Measurements from ENCODE around the gene PCDHA1.
"Not testable (repeated sequence)": the region's sequence is repeated elsewhere in the genome, so short reads cannot be mapped to it uniquely, and the experiment has no call there.

The PCDHA1 gene

GRCh38 chr5:140869555-140869886, 83.6 kb downstream of the PCDHA1 start:
- Histone ChIP-seq H4K20me1 (ENCODE audit: control insufficient read depth, insufficient read depth, low read depth, low read length) (no peaks in the 10 kb centered on the region), H3K4me2 (ENCODE audit: low read length) (no peak overlapping the region), H3F3A (ENCODE audit: control insufficient read depth, insufficient read depth) (no peaks in the 10 kb centered on the region), H3K4me3 (ENCODE audit: low read length) (no peak overlapping the region), H3K27me3 (ENCODE audit: control insufficient read depth, low read length) (0 out of 2 replicates have a peak, but pooled peaks cover 2% of the 10 kb centered on the region), H3K9me2 (replicated peaks; ENCODE audit: control insufficient read depth, low read length) (no peaks in the 10 kb centered on the region), H3K9me3 (ENCODE audit: control insufficient read depth, insufficient read depth, low read length) (no peaks in the 10 kb centered on the region), H3K4me1 (ENCODE audit: control insufficient read depth, low read length) (no peaks in the 10 kb centered on the region), H3K36me3 (ENCODE audit: control insufficient read depth, low read length) (no peaks in the 10 kb centered on the region), H3K27ac (ENCODE audit: low read depth, low read length) (no peak overlapping the region), H3K79me2 (ENCODE audit: control insufficient read depth, low read length) (no peaks in the 10 kb centered on the region)
- TF ChIP-seq CTCF (IDR thresholded peaks at IDR 0.05; ENCODE audit: low read depth, low read length, poor library complexity, severe bottlenecking): no peak

- no peak overlapping the region for H3K27ac ChIP-seq (ENCODE audit: low read depth, low read length)
- H3F3A ChIP-seq (ENCODE audit: control insufficient read depth, insufficient read depth): no peaks in the 10 kb centered on the region
- H3K9me2 ChIP-seq (replicated peaks; ENCODE audit: control insufficient read depth, low read length): no peaks in the 10 kb centered on the region
- no peak for TF ChIP-seq CTCF (IDR thresholded peaks at IDR 0.05; ENCODE audit: low read depth, low read length, poor library complexity, severe bottlenecking)
- no peak for TF ChIP-seq EZH2phosphoT487 (IDR thresholded peaks at IDR 0.05; ENCODE audit: borderline replicate concordance, low read length)
- no peaks in the 10 kb centered on the region for H3K4me1 ChIP-seq (ENCODE audit: control insufficient read depth, low read length)
- no peaks in the 10 kb centered on the region for H4K20me1 ChIP-seq (ENCODE audit: control insufficient read depth, insufficient read depth, low read depth, low read length)
- 0 out of 2 replicates have a peak, but pooled peaks cover 2% of the 10 kb centered on the region for H3K27me3 ChIP-seq (ENCODE audit: control insufficient read depth, low read length)
- no peaks in the 10 kb centered on the region for H3K9me3 ChIP-seq (ENCODE audit: control insufficient read depth, insufficient read depth, low read length)
- no peak overlapping the region for H3K4me2 ChIP-seq (ENCODE audit: low read length)
- H3K36me3 ChIP-seq (ENCODE audit: control insufficient read depth, low read length): no peaks in the 10 kb centered on the region
- no peak overlapping the region for H3K4me3 ChIP-seq (ENCODE audit: low read length)
- no peaks in the 10 kb centered on the region for H3K79me2 ChIP-seq (ENCODE audit: control insufficient read depth, low read length)
These were observed 84.6 kb downstream of the PCDHA1 start for GRCh38 chr5:140870221-140871201.

GRCh38 chr5:140875085-140876065, 89.4 kb downstream of the PCDHA1 start, which contains the start of gene PCDHA12:
TSS of gene PCDHA12 (plus strand) at chr5:140875308. CDS start at chr5:140875473, 165 bp downstream.
- Histone ChIP-seq H3K4me3 (ENCODE audit: low read length) (no peak within 1 kb of the TSS), H3K27me3 (ENCODE audit: control insufficient read depth, low read length) (no peaks in the 10 kb centered on the region), H3K9me2 (replicated peaks; ENCODE audit: control insufficient read depth, low read length) (no peaks in the 10 kb centered on the region), H3F3A (ENCODE audit: control insufficient read depth, insufficient read depth) (no peaks in the 10 kb centered on the region), H3K27ac (ENCODE audit: low read depth, low read length) (no peak within 1 kb of the TSS), H4K20me1 (ENCODE audit: control insufficient read depth, insufficient read depth, low read depth, low read length) (no peaks in the 10 kb centered on the region), H3K79me2 (ENCODE audit: control insufficient read depth, low read length) (no peaks in the 10 kb centered on the region), H3K4me1 (ENCODE audit: control insufficient read depth, low read length) (no peaks in the 10 kb centered on the region), H3K9me3 (ENCODE audit: control insufficient read depth, insufficient read depth, low read length) (no peaks in the 10 kb centered on the region; the same call in 1 of the 2 replicates), H3K4me2 (ENCODE audit: low read length) (no peak within 1 kb of the TSS), H3K36me3 (ENCODE audit: control insufficient read depth, low read length) (no peaks in the 10 kb centered on the region)
- TF ChIP-seq CTCF (IDR thresholded peaks at IDR 0.05; ENCODE audit: low read depth, low read length, poor library complexity, severe bottlenecking): no peak
- no peak for TF ChIP-seq EZH2phosphoT487 (IDR thresholded peaks at IDR 0.05; ENCODE audit: borderline replicate concordance, low read length)

GRCh38 chr5:140876541-140877261, 90.8 kb downstream of the PCDHA1 start:
- H4K20me1 ChIP-seq (ENCODE audit: control insufficient read depth, insufficient read depth, low read depth, low read length); H3K9me3 ChIP-seq (ENCODE audit: control insufficient read depth, insufficient read depth, low read length); H3K27me3 ChIP-seq (ENCODE audit: control insufficient read depth, low read length); H3K4me1 ChIP-seq (ENCODE audit: control insufficient read depth, low read length); H3K9me2 ChIP-seq (replicated peaks; ENCODE audit: control insufficient read depth, low read length); H3K79me2 ChIP-seq (ENCODE audit: control insufficient read depth, low read length); H3K36me3 ChIP-seq (ENCODE audit: control insufficient read depth, low read length); H3F3A ChIP-seq (ENCODE audit: control insufficient read depth, insufficient read depth); H3K4me3 ChIP-seq (ENCODE audit: low read length); H3K4me2 ChIP-seq (ENCODE audit: low read length); H3K27ac ChIP-seq (ENCODE audit: low read depth, low read length): not testable (repeated sequence)

Measured in DOHH2 (cell line).